ENCODE measurements around the gene IMMP2L. TPM values are rescaled to one million over a fixed set of nuclear protein-coding genes. Genes with fewer than 3 reads are reported as not detected.

IMMP2L gene
- total and polyA plus RNA-seq, 2 of the 8 experiments (the other 6 are each of a cell fraction or from before 2014, with no cell fraction given), result 2.3 to 10.1 TPM

GRCh38 chr7:111173528-111173927, 388.8 kb downstream of the IMMP2L start:
- Histone ChIP-seq H3K9ac (replicated peaks in 1 of 4; ENCODE audit: extremely low read depth in 1 of 4, low read depth in 3 of 4, low read length in 3 of 4) (no peak overlapping the region), H3K18ac (ENCODE audit: extremely low read depth, low read length) (no peak overlapping the region), H2BK15ac (ENCODE audit: low read length) (no peak overlapping the region), H4K8ac (ENCODE audit: extremely low read depth, insufficient read depth, low read length) (no peak overlapping the region), H3K56ac (replicated peaks; ENCODE audit: insufficient read length, low read depth, low read length) (no peak overlapping the region), H3K79me2 (ENCODE audit: control insufficient read depth in 1 of 2, insufficient read depth in 2 of 2, low read length in 2 of 2) (no peaks in the 10 kb centered on the region), H2BK5ac (ENCODE audit: low read depth, low read length) (no peak overlapping the region), H3K27ac (ENCODE audit: low read depth, low read length) (no peak overlapping the region), H3K4me2 (ENCODE audit: insufficient read depth in 1 of 2, low read depth in 2 of 2, low read length in 2 of 2) (no peak overlapping the region), H4K91ac (replicated peaks; ENCODE audit: insufficient read length, low read length) (no peak overlapping the region), H3K4ac (replicated peaks; ENCODE audit: insufficient read length, low read depth, low read length) (no peak overlapping the region), H4K5ac (ENCODE audit: insufficient read length, low read depth, low read length) (no peak overlapping the region), H2AFZ (ENCODE audit: low read length) (no peak overlapping the region), H2AK5ac (ENCODE audit: low read depth, low read length) (no peak overlapping the region), H3K23me2 (ENCODE audit: low read depth, low read length) (no peaks in the 10 kb centered on the region; the same call in 1 of the 2 replicates), H4K20me1 (replicated peaks in 1 of 2; ENCODE audit: control insufficient read depth in 1 of 2, insufficient read depth in 2 of 2, low read length in 2 of 2) (no peaks in the 10 kb centered on the region), H3K9me3 (ENCODE audit: insufficient read depth in 2 of 2, low read depth in 1 of 2, low read length in 1 of 2) (no peaks in the 10 kb centered on the region), H3K27me3 (replicated peaks in 1 of 4; ENCODE audit: control insufficient read depth in 3 of 4, extremely low read depth in 1 of 4, insufficient read depth in 3 of 4, low read length in 3 of 4) (no peaks in the 10 kb centered on the region), H3K4me3 (ENCODE audit: extremely low read depth in 1 of 4, insufficient read depth in 2 of 4, low read depth in 3 of 4, low read length in 4 of 4) (no peak overlapping the region), H3K79me1 (ENCODE audit: low read depth, low read length) (no peaks in the 10 kb centered on the region), H3K23ac (ENCODE audit: insufficient read length) (no peak overlapping the region), H3K4me1 (replicated peaks in 1 of 4; ENCODE audit: control insufficient read depth in 3 of 4, insufficient read depth in 4 of 4, low read length in 3 of 4) (no peaks in the 10 kb centered on the region), H3K14ac (ENCODE audit: insufficient read length) (no peak overlapping the region), H2BK20ac (ENCODE audit: low read length) (no peak overlapping the region), H3K36me3 (ENCODE audit: control insufficient read depth in 2 of 4, insufficient read depth in 4 of 4, low read length in 3 of 4) (no peaks in the 10 kb centered on the region), H2BK12ac (ENCODE audit: low read depth, low read length) (no peak overlapping the region), H2BK120ac (replicated peaks; ENCODE audit: low read depth, low read length) (no peak overlapping the region)
- 86% methylated on average over 2 of the region's 2 CpGs; no CpG with 5 or more reads in 1 of the 2 experiments for WGBS, 2 experiments (ENCODE audit: extremely low coverage in 1 of 2, insufficient coverage in 1 of 2, insufficient read length in 1 of 2, insufficient replicate concordance in 2 of 2, low coverage in 1 of 2, low lambda C conversion rate in 2 of 2, missing lambda C conversion rate in 1 of 2)
- ChIA-PET CTCF (ENCODE audit: partially characterized antibody) (interaction anchor here (0.7 kb wide), 1 partner anchor 19 kb away, joined by 3 read pairs; no protein-coding TSS in a partner anchor), POLR2A (ENCODE audit: partially characterized antibody) (no interaction called here)
- FAIRE-seq (no peak), DNase-seq (ENCODE audit: low read depth in 1 of 2, low spot score in 2 of 2) (no peak)

Data from H1 (cell line).